Mesothelial cell of epicardium (in vitro differentiated cells): ENCODE measurements around the gene KCNIP4. TPM values are rescaled to one million over a fixed set of nuclear protein-coding genes. Genes with fewer than 3 reads are reported as not detected.
"Not testable (repeated sequence)": the region's sequence is repeated elsewhere in the genome, so short reads cannot be mapped to it uniquely, and the experiment has no call there.

Experiments
- DNase-seq, 2 experiments: peaks; one replicate each; pipeline ENCODE4 v3.0.0; 2021; ENCODE audit warnings: low spot score in 2 of 2; ENCODE audit not compliant: unreplicated experiment in 2 of 2
- H3K27ac Mint-ChIP-seq: 2 replicates; pipeline ENCODE4 v1.8.0; 2021; ENCODE audit warnings: mixed read lengths
- H3K27me3 Mint-ChIP-seq: 2 replicates; pipeline ENCODE4 v1.8.0; 2021; ENCODE audit warnings: low read depth, mixed read lengths
- H3K36me3 Mint-ChIP-seq: 2 replicates; pipeline ENCODE4 v1.8.0; 2021; ENCODE audit warnings: mixed read lengths
- H3K4me1 Mint-ChIP-seq: 2 replicates; pipeline ENCODE4 v1.8.0; 2021; ENCODE audit warnings: mixed read lengths
- H3K4me3 Mint-ChIP-seq: 2 replicates; pipeline ENCODE4 v1.8.0; 2021; ENCODE audit warnings: mild to moderate bottlenecking, moderate library complexity, mixed read lengths
- H3K9me3 Mint-ChIP-seq: 2 replicates; pipeline ENCODE4 v1.8.0; 2021; ENCODE audit warnings: mixed read lengths
- total RNA-seq: library from RNA; stranded (reverse); gene quantifications from 3 replicates; pipeline ENCODE4 v1.2.1, GENCODE V29; 2021
- TF ChIP-seq, protein P1 (sequence below): fragments of 200-600 bp; sonication (generic); IDR thresholded peaks from one replicate; pipeline ENCODE4 v1.5.0; 2021; ENCODE audit warnings: antibody characterized with exemption; ENCODE audit not compliant: unreplicated experiment

KCNIP4 gene
- total RNA-seq, 1 donor from 2014 or later, result 3.0 TPM

GRCh38 chr4:20816287-20816686 is 1132.3 kb downstream of the KCNIP4 start:
- TF ChIP-seq, protein P1, sequence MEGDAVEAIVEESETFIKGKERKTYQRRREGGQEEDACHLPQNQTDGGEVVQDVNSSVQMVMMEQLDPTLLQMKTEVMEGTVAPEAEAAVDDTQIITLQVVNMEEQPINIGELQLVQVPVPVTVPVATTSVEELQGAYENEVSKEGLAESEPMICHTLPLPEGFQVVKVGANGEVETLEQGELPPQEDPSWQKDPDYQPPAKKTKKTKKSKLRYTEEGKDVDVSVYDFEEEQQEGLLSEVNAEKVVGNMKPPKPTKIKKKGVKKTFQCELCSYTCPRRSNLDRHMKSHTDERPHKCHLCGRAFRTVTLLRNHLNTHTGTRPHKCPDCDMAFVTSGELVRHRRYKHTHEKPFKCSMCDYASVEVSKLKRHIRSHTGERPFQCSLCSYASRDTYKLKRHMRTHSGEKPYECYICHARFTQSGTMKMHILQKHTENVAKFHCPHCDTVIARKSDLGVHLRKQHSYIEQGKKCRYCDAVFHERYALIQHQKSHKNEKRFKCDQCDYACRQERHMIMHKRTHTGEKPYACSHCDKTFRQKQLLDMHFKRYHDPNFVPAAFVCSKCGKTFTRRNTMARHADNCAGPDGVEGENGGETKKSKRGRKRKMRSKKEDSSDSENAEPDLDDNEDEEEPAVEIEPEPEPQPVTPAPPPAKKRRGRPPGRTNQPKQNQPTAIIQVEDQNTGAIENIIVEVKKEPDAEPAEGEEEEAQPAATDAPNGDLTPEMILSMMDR, result no peak
- H3K27ac Mint-ChIP-seq, result no peak overlapping the region
- DNase-seq, result no peak
- peaks cover 22% of the 10 kb centered on the region for H3K27me3 Mint-ChIP-seq
- H3K4me1 Mint-ChIP-seq, result peaks cover 3% of the 10 kb centered on the region
- no peaks in the 10 kb centered on the region for H3K36me3 Mint-ChIP-seq
- no peaks in the 10 kb centered on the region for H3K9me3 Mint-ChIP-seq
- no peak overlapping the region for H3K4me3 Mint-ChIP-seq

GRCh38 chr4:20813700-20814099 is 1134.9 kb downstream of the KCNIP4 start:
- peaks cover 20% of the 10 kb centered on the region for H3K27me3 Mint-ChIP-seq
- no peak for DNase-seq
- no peaks in the 10 kb centered on the region for H3K9me3 Mint-ChIP-seq
- no peak overlapping the region for H3K4me3 Mint-ChIP-seq
- no peak overlapping the region for H3K27ac Mint-ChIP-seq
- peaks cover 4% of the 10 kb centered on the region for H3K4me1 Mint-ChIP-seq
- no peaks in the 10 kb centered on the region for H3K36me3 Mint-ChIP-seq
- TF ChIP-seq, protein P1, result no peak

GRCh38 chr4:20809812-20810211 is 1138.8 kb downstream of the KCNIP4 start:
- Mint-ChIP-seq H3K27me3 (peaks cover 11% of the 10 kb centered on the region), H3K9me3 (peaks cover 6% of the 10 kb centered on the region), H3K27ac (no peak overlapping the region), H3K36me3 (no peaks in the 10 kb centered on the region), H3K4me3 (no peak overlapping the region), H3K4me1 (peaks cover 4% of the 10 kb centered on the region)
- no peak for DNase-seq
- TF ChIP-seq, protein P1, result no peak

- DNase-seq, result no peak
- peaks cover 1% of the 10 kb centered on the region for H3K4me1 Mint-ChIP-seq
- TF ChIP-seq, protein P1, result no peak
- no peak overlapping the region for H3K27ac Mint-ChIP-seq
- no peaks in the 10 kb centered on the region for H3K27me3 Mint-ChIP-seq
- H3K4me3 Mint-ChIP-seq, result no peak overlapping the region
- H3K9me3 Mint-ChIP-seq, result peaks cover 21% of the 10 kb centered on the region
- H3K36me3 Mint-ChIP-seq, result no peaks in the 10 kb centered on the region
Observed at GRCh38 chr4:20805716-20806115, 1142.9 kb downstream of the KCNIP4 start.

DNA sequence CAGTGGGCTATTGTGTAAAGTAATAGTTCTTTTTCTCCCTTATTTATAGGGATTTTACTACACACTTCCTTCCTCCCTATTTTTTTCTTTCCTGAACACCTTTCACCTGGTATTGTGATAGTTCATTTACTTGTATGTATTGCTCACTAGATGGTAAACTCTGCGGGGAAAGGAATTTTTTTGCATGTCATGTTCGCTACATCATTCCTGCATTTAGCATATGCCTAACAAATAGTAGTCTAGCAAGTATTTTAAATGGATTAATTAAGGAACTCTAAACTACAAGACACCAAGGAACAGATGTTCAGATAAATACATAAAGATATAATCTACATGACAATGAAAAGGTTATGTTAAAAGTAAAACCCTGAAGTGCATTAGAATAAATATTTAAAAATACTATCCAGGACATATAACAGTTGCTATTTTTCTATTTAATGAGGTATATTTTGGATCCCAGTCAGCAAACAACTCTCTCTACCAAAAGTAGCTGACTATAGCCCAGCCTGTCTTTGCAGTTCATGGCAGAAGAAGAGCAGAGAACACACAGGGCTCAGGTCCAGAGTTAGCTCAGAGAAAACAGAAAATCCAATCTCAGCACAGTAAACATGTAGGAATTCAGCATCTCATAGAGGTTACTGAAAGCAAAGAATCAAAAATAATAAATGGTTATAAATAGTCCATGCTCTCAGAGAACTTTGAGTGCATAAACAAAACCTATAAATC is 1160.5 kb downstream of the KCNIP4 start:
- no peak overlapping the region for H3K27ac Mint-ChIP-seq
- H3K36me3 Mint-ChIP-seq, result no peaks in the 10 kb centered on the region
- TF ChIP-seq, protein P1, result no peak
- H3K27me3 Mint-ChIP-seq, result peaks cover 2% of the 10 kb centered on the region
- H3K9me3 Mint-ChIP-seq, result peaks cover 5% of the 10 kb centered on the region
- no peaks in the 10 kb centered on the region for H3K4me1 Mint-ChIP-seq
- no peak overlapping the region for H3K4me3 Mint-ChIP-seq
- DNase-seq, result no peak

DNA sequence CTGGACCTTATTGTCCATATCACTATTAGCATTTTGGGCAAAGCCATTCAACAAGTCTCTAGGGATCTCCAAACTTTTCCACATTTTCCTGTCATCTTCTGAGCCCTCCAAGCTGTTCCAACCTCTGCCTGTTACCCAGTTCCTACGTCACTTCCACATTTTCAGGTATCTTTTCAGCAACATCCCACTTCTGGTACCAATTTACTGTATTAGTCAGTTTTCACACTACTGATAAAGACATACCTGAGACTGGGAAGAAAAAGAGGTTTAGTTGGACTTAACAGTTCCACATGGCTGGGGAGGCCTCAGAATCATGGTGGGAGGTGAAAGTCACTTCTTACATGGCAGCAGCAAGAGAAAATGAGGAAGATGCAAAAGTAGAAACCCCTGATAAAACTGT is 1165.4 kb downstream of the KCNIP4 start:
- H3K27ac Mint-ChIP-seq, H3K4me1 Mint-ChIP-seq, H3K27me3 Mint-ChIP-seq, DNase-seq, H3K36me3 Mint-ChIP-seq, H3K4me3 Mint-ChIP-seq: not testable (repeated sequence)
- peaks cover 28% of the 10 kb centered on the region for H3K9me3 Mint-ChIP-seq
